Measurements from ENCODE around the gene ADIPOR2.

DNA sequence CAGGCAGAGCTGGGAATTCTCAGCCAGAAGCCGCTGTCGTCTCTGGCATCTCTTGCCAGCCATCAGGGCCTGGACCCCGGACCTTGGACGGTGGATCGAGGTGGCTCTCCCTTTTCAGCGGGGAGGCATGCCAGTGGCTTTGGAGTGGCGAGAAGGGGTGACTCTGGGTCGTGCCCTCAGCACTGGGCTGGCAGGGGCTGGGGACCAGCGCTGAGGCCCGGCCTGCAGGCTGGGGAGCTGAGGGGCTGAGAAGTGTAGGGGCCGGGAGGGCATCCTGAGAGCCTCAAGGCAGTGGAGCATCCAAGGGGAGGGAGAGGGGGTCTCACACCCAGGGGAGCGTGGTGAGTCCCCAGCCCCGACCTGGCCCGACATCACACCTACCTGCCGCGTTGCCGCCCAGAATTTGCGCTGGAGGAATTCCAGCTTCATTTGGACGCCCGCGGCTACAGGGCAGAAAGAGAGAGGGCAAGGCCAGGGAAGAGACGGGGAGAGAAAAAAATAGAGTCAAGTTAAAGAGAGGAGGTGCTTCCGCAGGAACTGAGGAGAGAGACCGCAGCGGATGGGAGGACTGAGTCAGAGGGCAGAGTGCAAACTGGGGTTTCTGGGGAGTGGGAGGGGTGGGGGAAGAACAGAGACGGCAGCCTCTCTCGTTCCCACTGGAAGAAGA, 120.5 kb downstream of the ADIPOR2 start:
- TF ChIP-seq, protein P1, sequence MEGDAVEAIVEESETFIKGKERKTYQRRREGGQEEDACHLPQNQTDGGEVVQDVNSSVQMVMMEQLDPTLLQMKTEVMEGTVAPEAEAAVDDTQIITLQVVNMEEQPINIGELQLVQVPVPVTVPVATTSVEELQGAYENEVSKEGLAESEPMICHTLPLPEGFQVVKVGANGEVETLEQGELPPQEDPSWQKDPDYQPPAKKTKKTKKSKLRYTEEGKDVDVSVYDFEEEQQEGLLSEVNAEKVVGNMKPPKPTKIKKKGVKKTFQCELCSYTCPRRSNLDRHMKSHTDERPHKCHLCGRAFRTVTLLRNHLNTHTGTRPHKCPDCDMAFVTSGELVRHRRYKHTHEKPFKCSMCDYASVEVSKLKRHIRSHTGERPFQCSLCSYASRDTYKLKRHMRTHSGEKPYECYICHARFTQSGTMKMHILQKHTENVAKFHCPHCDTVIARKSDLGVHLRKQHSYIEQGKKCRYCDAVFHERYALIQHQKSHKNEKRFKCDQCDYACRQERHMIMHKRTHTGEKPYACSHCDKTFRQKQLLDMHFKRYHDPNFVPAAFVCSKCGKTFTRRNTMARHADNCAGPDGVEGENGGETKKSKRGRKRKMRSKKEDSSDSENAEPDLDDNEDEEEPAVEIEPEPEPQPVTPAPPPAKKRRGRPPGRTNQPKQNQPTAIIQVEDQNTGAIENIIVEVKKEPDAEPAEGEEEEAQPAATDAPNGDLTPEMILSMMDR (IDR thresholded peaks at IDR 0.05) = no peak
- no peak for TF ChIP-seq POLR2A (IDR thresholded peaks at IDR 0.05)

All from testis (tissue), 2 donors.